Right lobe of liver (tissue), 4 donors: Measurements from ENCODE around the gene SMIM35.

Experiments
- CTCF ChIP-seq, 4 donors: fragments of 200-600 bp in 3 of 4; fragments of 450-650 bp in 1 of 4; IDR thresholded peaks; one replicate each; pipeline versions ENCODE4 v1.5.1 to v1.8.0; 2016 to 2022; ENCODE audit warnings: antibody characterized with exemption in 4 of 4, mild to moderate bottlenecking in 2 of 4
- POLR2A ChIP-seq: fragments of 450-650 bp; IDR thresholded peaks from one replicate; pipeline ENCODE4 v1.6.1; 2017; ENCODE audit warnings: antibody characterized with exemption, mild to moderate bottlenecking
- donor health status: DM: no; HTN: no; CAD: no.
- donor health status: DM: no; HTN: no; CAD: no.
- donor health status: DM: no; HTN: yes; CAD: no.

GRCh38 chr11:117976445-117976844 is 110.3 kb downstream of the SMIM35 start:
- TF ChIP-seq POLR2A = no peak
- no peak for TF ChIP-seq CTCF (IDR thresholded peaks at IDR 0.05)
